Body of pancreas (tissue), 4 donors: Measurements from ENCODE around the gene ZNF664. TPM values are rescaled to one million over a fixed set of nuclear protein-coding genes. Genes with fewer than 3 reads are reported as not detected.
"Not testable (repeated sequence)": the region's sequence is repeated elsewhere in the genome, so short reads cannot be mapped to it uniquely, and the experiment has no call there.

ENCODE experiments used
- ATAC-seq: fragments of 150-250 bp; one replicate; pipeline ENCODE4 v1.9.1; 2016
- DNase-seq, 4 donors: peaks; one replicate each; pipeline ENCODE4 v3.0.0-alpha.2; 2019
- H3K27ac ChIP-seq, 4 donors: fragments of 200-600 bp; sonication (generic); 1 replicate in 3 of 4; 2 replicates in 1 of 4; pipeline versions ENCODE4 v1.5.1 to v1.6.1; 2016 to 2019; ENCODE audit warnings: mild to moderate bottlenecking in 1 of 4, mixed read lengths in 1 of 4, moderate library complexity in 1 of 4
- H3K27me3 ChIP-seq, 2 donors: fragments of 200-600 bp; sonication (generic); one replicate each; pipeline ENCODE4 v1.6.0; 2016; ENCODE audit warnings: mild to moderate bottlenecking in 1 of 2
- H3K36me3 ChIP-seq, 2 donors: fragments of 200-600 bp; sonication (generic); replicated peaks in 1 of 2; 2 replicates each; pipeline ENCODE4 v1.5.1; 2016; ENCODE audit warnings: low read depth in 2 of 2; ENCODE audit not compliant: insufficient read depth in 1 of 2
- H3K4me1 ChIP-seq: fragments of 200-600 bp; sonication (generic); one replicate; pipeline ENCODE4 v1.6.0; 2016
- H3K4me3 ChIP-seq, 2 donors: fragments of 200-600 bp; sonication (generic); 1 replicate in 1 of 2; 2 replicates in 1 of 2; pipeline ENCODE4 v1.5.1; 2016 to 2019
- H3K9me3 ChIP-seq, 3 donors: fragments of 200-600 bp; sonication (generic); 1 replicate in 2 of 3; 2 replicates in 1 of 3; pipeline ENCODE4 v1.5.1; 2016
- CTCF ChIP-seq, 7 experiments: fragments of 450-650 bp in 4 of 7; fragments of 200-600 bp in 3 of 7; sonication (generic) in 3 of 7; IDR thresholded peaks; one replicate each; pipeline ENCODE4 v1.5.1; 2016 to 2019; ENCODE audit warnings: antibody characterized with exemption in 7 of 7
- POLR2A ChIP-seq, 3 donors: fragments of 450-650 bp; IDR thresholded peaks; one replicate each; pipeline ENCODE4 v1.6.1; 2016; ENCODE audit warnings: antibody characterized with exemption in 3 of 3, mild to moderate bottlenecking in 2 of 3
- WGBS, 2 donors: methylation state at CpG; one replicate each; pipeline ENCODE4 v1.1.5; 2017; 5-methylcytosine and 5-hydroxymethylcytosine counted together
- intact Hi-C: fragments of 100-400 bp; cut with DNase I; formaldehyde crosslinking; loops from one replicate; pipeline ENCODE4 v1.15.1; 2023
- total RNA-seq, 2 donors: library from RNA; depleted of rRNA; stranded (reverse); fragments of >200 nt; gene quantifications; one replicate each; pipeline ENCODE4 v1.1.0, GENCODE V29; 2016

ZNF664 gene
- total RNA-seq, 2 donors from 2014 or later = 32.6 to 53.2 TPM

DNA sequence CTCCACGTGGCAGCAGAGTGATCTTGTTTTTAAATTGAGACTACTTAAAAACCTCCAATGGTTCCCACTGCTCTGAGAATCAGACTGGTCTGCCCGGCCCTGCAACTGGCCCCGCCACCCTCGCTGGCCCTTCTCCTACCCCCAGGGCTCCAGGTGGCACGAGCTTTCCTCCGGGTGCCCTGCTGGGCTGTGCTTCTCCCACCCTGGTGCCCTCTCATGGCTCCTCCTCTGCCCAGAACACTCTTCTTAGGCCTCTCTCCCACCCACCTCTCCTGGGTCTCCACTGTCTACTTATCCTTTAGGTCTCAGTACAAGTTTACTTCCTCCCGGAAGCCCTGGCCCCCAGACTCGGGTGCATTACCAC lies 26.9 kb upstream of the ZNF664 start:
- intact Hi-C loops = no loop called here
- Histone ChIP-seq H3K36me3 (peaks cover 1 to 7% of the 10 kb centered on the region in 2 donors), H3K4me3 (no peak overlapping the region), H3K9me3 (no peaks in the 10 kb centered on the region), H3K4me1 (peaks cover 7% of the 10 kb centered on the region), H3K27me3 (no peaks in the 10 kb centered on the region), H3K27ac (no peak overlapping the region)
- ATAC-seq (no peak), DNase-seq (no peak)
- TF ChIP-seq POLR2A (IDR thresholded peaks at IDR 0.05) = no peak
- TF ChIP-seq CTCF (IDR thresholded peaks at IDR 0.05) = no peak
- 86 to 91% methylated on average over 6 to 8 of the region's 8 CpGs for WGBS, 2 donors

- H3K4me3 ChIP-seq, H3K27me3 ChIP-seq, intact Hi-C loops, H3K9me3 ChIP-seq, H3K4me1 ChIP-seq, H3K27ac ChIP-seq, DNase-seq, ATAC-seq, H3K36me3 ChIP-seq: not testable (repeated sequence)
- 91 to 92% methylated on average over 14 to 33 of the region's 35 CpGs for WGBS, 2 donors
Observed at GRCh38 chr12:123946516-123947505, 26.2 kb upstream of the ZNF664 start.

- H3K27ac ChIP-seq, H3K36me3 ChIP-seq, H3K4me3 ChIP-seq, H3K9me3 ChIP-seq, H3K27me3 ChIP-seq, DNase-seq, ATAC-seq, intact Hi-C loops: not testable (repeated sequence)
- WGBS, 2 donors = 90 to 91% methylated on average over 7 of the region's 7 CpGs
- H3K4me1 ChIP-seq = peaks cover 11% of the 10 kb centered on the region
Observed at GRCh38 chr12:123947531-123947930, 25.5 kb upstream of the ZNF664 start.

DNA sequence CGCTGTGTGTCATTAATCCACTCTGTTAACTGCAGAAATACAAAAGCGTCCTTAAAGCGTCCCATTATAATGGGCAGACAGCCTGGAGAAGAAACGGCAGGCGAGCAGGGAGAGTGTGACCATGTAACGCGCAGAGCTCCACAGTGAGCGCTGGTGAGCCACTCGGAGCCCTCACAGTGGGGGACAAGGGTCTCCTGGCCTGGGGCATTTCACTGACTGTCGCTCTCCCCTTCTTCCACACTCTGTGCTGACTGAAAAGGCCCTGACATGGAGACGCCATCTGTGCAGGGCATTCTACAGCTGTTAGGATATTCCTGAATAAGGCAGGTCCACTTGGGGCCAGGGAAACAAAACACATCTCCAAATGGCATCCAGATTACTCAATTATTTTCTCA lies 24.6 kb upstream of the ZNF664 start:
- no peak overlapping the region for H3K27ac ChIP-seq
- TF ChIP-seq CTCF (IDR thresholded peaks at IDR 0.05) = no peak
- no peak for TF ChIP-seq POLR2A (IDR thresholded peaks at IDR 0.05)
- H3K27me3 ChIP-seq = no peaks in the 10 kb centered on the region
- ATAC-seq = no peak
- no peaks in the 10 kb centered on the region for H3K9me3 ChIP-seq
- intact Hi-C loops = no loop called here
- 94 to 95% methylated on average over 11 of the region's 11 CpGs for WGBS, 2 donors
- H3K4me1 ChIP-seq = peaks cover 13% of the 10 kb centered on the region
- no peak for DNase-seq
- no peaks in the 10 kb centered on the region for H3K36me3 ChIP-seq
- H3K4me3 ChIP-seq = no peak overlapping the region

GRCh38 chr12:123948796-123949769 lies 23.9 kb upstream of the ZNF664 start:
- intact Hi-C loops = no loop called here
- Histone ChIP-seq H3K36me3 (no peaks in the 10 kb centered on the region), H3K4me1 (peaks cover 13% of the 10 kb centered on the region), H3K27me3 (no peaks in the 10 kb centered on the region), H3K27ac (no peak overlapping the region), H3K9me3 (no peaks in the 10 kb centered on the region), H3K4me3 (no peak overlapping the region)
- no peak for DNase-seq
- WGBS, 2 donors = 83 to 86% methylated on average over 19 of the region's 19 CpGs
- no peak for ATAC-seq
- TF ChIP-seq POLR2A (IDR thresholded peaks at IDR 0.05) = no peak
- no peak for TF ChIP-seq CTCF (IDR thresholded peaks at IDR 0.05)
